SK-N-SH (cell line): ENCODE measurements around the gene TSHZ2. TPM values are rescaled to one million over a fixed set of nuclear protein-coding genes. Genes with fewer than 3 reads are reported as not detected.

Experiments
- CTCF ChIA-PET: fragments of 300-600, 350-600 bp; formaldehyde crosslinking; extraction: SDS; loops from one replicate; lab custom pipeline; 2021; lab: Yijun Ruan, JAX
- POLR2A ChIA-PET: fragments of 350-600 bp; sonication (Branson Sonifier 250); formaldehyde crosslinking; extraction: SDS; loops from one replicate; lab custom pipeline; 2020; ENCODE audit warnings: antibody characterized with exemption, inconsistent platforms; lab: Yijun Ruan, JAX
- DNase-seq: peaks from one replicate; pipeline ENCODE4 v3.0.0; 2012
- H2AFZ ChIP-seq: fragments of 200-600 bp; sonication (generic); 2 replicates; pipeline ENCODE4 v1.8.1; 2016; ENCODE audit warnings: antibody characterized with exemption, mild to moderate bottlenecking, low read depth
- H3F3A ChIP-seq: fragments of 200-600 bp; sonication (generic); replicated peaks from 2 replicates; pipeline ENCODE3; 2016; ENCODE audit warnings: antibody characterized with exemption, mild to moderate bottlenecking; ENCODE audit not compliant: insufficient read depth
- H3K27ac ChIP-seq, 2 experiments: fragments of 200-500 bp in 1 of 2; fragments of 200-600 bp in 1 of 2; sonication (Bioruptor generic) in 1 of 2; sonication (generic), shearing (Covaris generic) in 1 of 2; 2 replicates each; pipeline versions ENCODE4 v1.5.1 to v1.6.1; 2014 to 2016; ENCODE audit warnings: low read depth in 2 of 2, inconsistent platforms in 1 of 2, low read length in 1 of 2, mild to moderate bottlenecking in 1 of 2, mixed read lengths in 1 of 2
- H3K27me3 ChIP-seq: fragments of 200-600 bp; sonication (generic), shearing (Covaris generic); 2 replicates; pipeline ENCODE4 v1.6.1; 2016; ENCODE audit warnings: mixed run types; ENCODE audit not compliant: insufficient read depth
- H3K36me3 ChIP-seq, 2 experiments: fragments of 200-500 bp in 1 of 2; fragments of 200-600 bp in 1 of 2; sonication (Bioruptor generic) in 1 of 2; sonication (generic) in 1 of 2; replicated peaks in 1 of 2; 2 replicates each; pipeline versions ENCODE3 to v1.5.1; 2014 to 2016; ENCODE audit warnings: low read length in 1 of 2, mild to moderate bottlenecking in 1 of 2; ENCODE audit not compliant: insufficient read depth in 2 of 2, control insufficient read depth in 1 of 2
- H3K4me1 ChIP-seq, 2 experiments: fragments of 200-500 bp in 1 of 2; fragments of 200-600 bp in 1 of 2; sonication (Bioruptor generic) in 1 of 2; sonication (generic), shearing (Covaris generic) in 1 of 2; 2 replicates each; pipeline versions ENCODE4 v1.5.1 to v1.6.1; 2014 to 2016; ENCODE audit warnings: low read depth in 1 of 2, low read length in 1 of 2, mixed run types in 1 of 2; ENCODE audit not compliant: insufficient read depth in 2 of 2, control insufficient read depth in 1 of 2
- H3K4me2 ChIP-seq: fragments of 200-600 bp; sonication (generic), shearing (Covaris generic); 2 replicates; pipeline ENCODE4 v1.6.1; 2017; ENCODE audit warnings: mixed run types
- H3K4me3 ChIP-seq, 2 experiments: fragments of 200-500 bp in 1 of 2; fragments of 200-600 bp in 1 of 2; sonication (Bioruptor generic) in 1 of 2; sonication (generic), shearing (Covaris generic) in 1 of 2; 2 replicates each; pipeline versions ENCODE4 v1.5.1 to v1.8.1; 2014 to 2016; ENCODE audit warnings: low read depth in 2 of 2, inconsistent platforms in 1 of 2, low read length in 1 of 2, mild to moderate bottlenecking in 1 of 2, mixed read lengths in 1 of 2, moderate library complexity in 1 of 2
- H3K79me2 ChIP-seq: fragments of 200-600 bp; sonication (generic); 2 replicates; pipeline ENCODE4 v1.8.1; 2017; ENCODE audit warnings: mild to moderate bottlenecking; ENCODE audit not compliant: insufficient read depth
- H3K9ac ChIP-seq: fragments of 200-600 bp; sonication (generic); 2 replicates; pipeline ENCODE4 v1.6.1; 2017; ENCODE audit warnings: mixed run types
- H3K9me2 ChIP-seq: fragments of 200-600 bp; sonication (generic); 2 replicates; pipeline ENCODE4 v1.6.1; 2017; ENCODE audit warnings: mixed run types
- H3K9me3 ChIP-seq: fragments of 200-600 bp; sonication (generic); 2 replicates; pipeline ENCODE4 v1.6.1; 2017; ENCODE audit warnings: mixed run types, mild to moderate bottlenecking, moderate library complexity
- H4K20me1 ChIP-seq: fragments of 200-600 bp; sonication (generic); 2 replicates; pipeline ENCODE4 v1.6.1; 2017; ENCODE audit warnings: mild to moderate bottlenecking, mixed run types; ENCODE audit not compliant: insufficient read depth
- CHD2 ChIP-seq: fragments of 150-350 bp; IDR thresholded peaks from 2 replicates; pipeline ENCODE4 v1.6.1; 2018; ENCODE audit warnings: low read length; ENCODE audit not compliant: partially characterized antibody
- EZH2phosphoT487 ChIP-seq: fragments of 200-600 bp; sonication (generic); IDR thresholded peaks from 2 replicates; pipeline ENCODE4 v1.6.1; 2017; ENCODE audit warnings: low read depth, mixed run types, mild to moderate bottlenecking, antibody characterized with exemption, moderate library complexity, borderline replicate concordance
- FOSL2 ChIP-seq: IDR thresholded peaks from 2 replicates; pipeline ENCODE4 v1.4.0; 2012; ENCODE audit warnings: low read depth, mild to moderate bottlenecking, moderate library complexity, borderline replicate concordance
- FOXM1 ChIP-seq: IDR thresholded peaks from 2 replicates; pipeline ENCODE4 v1.4.0; 2012; ENCODE audit warnings: low read depth, mild to moderate bottlenecking
- GABPA ChIP-seq: IDR thresholded peaks from 2 replicates; pipeline ENCODE4 v1.4.0; 2012; ENCODE audit warnings: low read depth, mild to moderate bottlenecking
- IRF3 ChIP-seq: fragments of 150-350 bp; IDR thresholded peaks from 2 replicates; pipeline ENCODE4 v1.6.1; 2016; ENCODE audit warnings: mild to moderate bottlenecking, low read depth, low read length
- JUND ChIP-seq: IDR thresholded peaks from 2 replicates; pipeline ENCODE4 v1.4.0; 2012
- MXI1 ChIP-seq: IDR thresholded peaks from 2 replicates; pipeline ENCODE4 v1.6.1; 2012; ENCODE audit warnings: mild to moderate bottlenecking, low read depth, low read length, improper control_type of control experiment
- NFIC ChIP-seq: IDR thresholded peaks from 2 replicates; pipeline ENCODE4 v1.4.0; 2012; ENCODE audit warnings: borderline replicate concordance
- POLR2AphosphoS5 ChIP-seq: IDR thresholded peaks from 2 replicates; pipeline ENCODE4 v1.6.1; 2012; ENCODE audit warnings: low read depth, low read length
- RAD21 ChIP-seq: IDR thresholded peaks from 2 replicates; pipeline ENCODE4 v1.6.1; 2012; ENCODE audit warnings: mild to moderate bottlenecking, low read length
- RCOR1 ChIP-seq: fragments of 150-350 bp; IDR thresholded peaks from 2 replicates; pipeline ENCODE4 v1.6.1; 2017; ENCODE audit warnings: antibody characterized with exemption, low read length
- REST ChIP-seq: IDR thresholded peaks from 2 replicates; pipeline ENCODE4 v1.6.1; 2012; ENCODE audit warnings: mild to moderate bottlenecking, low read depth, low read length, moderate library complexity
- RFX5 ChIP-seq: IDR thresholded peaks from 2 replicates; pipeline ENCODE4 v1.6.1; 2012; ENCODE audit warnings: mild to moderate bottlenecking, improper control_type of control experiment, low read length
- TCF12 ChIP-seq: IDR thresholded peaks from 2 replicates; pipeline ENCODE4 v1.4.0; 2012
- USF1 ChIP-seq: IDR thresholded peaks from 2 replicates; pipeline ENCODE4 v1.4.0; 2012; ENCODE audit warnings: low read depth, borderline replicate concordance
- YY1 ChIP-seq: IDR thresholded peaks from 2 replicates; pipeline ENCODE4 v1.4.0; 2012; ENCODE audit warnings: low read depth, mild to moderate bottlenecking
- WGBS: methylation state at CpG from one replicate; pipeline ENCODE4 v1.1.6; 2017; ENCODE audit warnings: low lambda C conversion rate; 5-methylcytosine and 5-hydroxymethylcytosine counted together
- polyA plus RNA-seq, 3 experiments: library from polyadenylated mRNA; depleted of rRNA; stranded (reverse); fragments of >200 nt; gene quantifications; 2 replicates each; pipeline ENCODE4 v1.2.3, GENCODE V29; 2012
- TF ChIP-seq, protein P1 (sequence below): fragments of 150-350 bp; IDR thresholded peaks from 2 replicates; pipeline ENCODE4 v1.6.1; 2017; ENCODE audit warnings: antibody characterized with exemption, low read length, low read depth, borderline replicate concordance
- TF ChIP-seq, protein P2 (sequence below): fragments of 200-600 bp; sonication (generic); IDR thresholded peaks from 2 replicates; pipeline ENCODE4 v1.6.1; 2017; ENCODE audit warnings: antibody characterized with exemption, mild to moderate bottlenecking, moderate library complexity
- TF ChIP-seq, protein P3 (sequence below): IDR thresholded peaks from 2 replicates; pipeline ENCODE4; 2012

Gene TSHZ2
- polyA plus RNA-seq, 1 of the 3 experiments (the other 2 are of a cell fraction): 0.13 TPM

GRCh38 chr20:53127027-53127426, 154.9 kb downstream of the TSHZ2 start:
- 53% methylated on average over 2 of the region's 2 CpGs for WGBS
- H3K36me3 ChIP-seq: no peaks in the 10 kb centered on the region
- H3K27me3 ChIP-seq: no peaks in the 10 kb centered on the region
- no peaks in the 10 kb centered on the region for H4K20me1 ChIP-seq
- no peak for TF ChIP-seq RCOR1
- no peak for TF ChIP-seq TCF12
- no peak for TF ChIP-seq MXI1
- TF ChIP-seq, protein P1, sequence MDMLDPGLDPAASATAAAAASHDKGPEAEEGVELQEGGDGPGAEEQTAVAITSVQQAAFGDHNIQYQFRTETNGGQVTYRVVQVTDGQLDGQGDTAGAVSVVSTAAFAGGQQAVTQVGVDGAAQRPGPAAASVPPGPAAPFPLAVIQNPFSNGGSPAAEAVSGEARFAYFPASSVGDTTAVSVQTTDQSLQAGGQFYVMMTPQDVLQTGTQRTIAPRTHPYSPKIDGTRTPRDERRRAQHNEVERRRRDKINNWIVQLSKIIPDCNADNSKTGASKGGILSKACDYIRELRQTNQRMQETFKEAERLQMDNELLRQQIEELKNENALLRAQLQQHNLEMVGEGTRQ: no peak
- TF ChIP-seq, protein P2, sequence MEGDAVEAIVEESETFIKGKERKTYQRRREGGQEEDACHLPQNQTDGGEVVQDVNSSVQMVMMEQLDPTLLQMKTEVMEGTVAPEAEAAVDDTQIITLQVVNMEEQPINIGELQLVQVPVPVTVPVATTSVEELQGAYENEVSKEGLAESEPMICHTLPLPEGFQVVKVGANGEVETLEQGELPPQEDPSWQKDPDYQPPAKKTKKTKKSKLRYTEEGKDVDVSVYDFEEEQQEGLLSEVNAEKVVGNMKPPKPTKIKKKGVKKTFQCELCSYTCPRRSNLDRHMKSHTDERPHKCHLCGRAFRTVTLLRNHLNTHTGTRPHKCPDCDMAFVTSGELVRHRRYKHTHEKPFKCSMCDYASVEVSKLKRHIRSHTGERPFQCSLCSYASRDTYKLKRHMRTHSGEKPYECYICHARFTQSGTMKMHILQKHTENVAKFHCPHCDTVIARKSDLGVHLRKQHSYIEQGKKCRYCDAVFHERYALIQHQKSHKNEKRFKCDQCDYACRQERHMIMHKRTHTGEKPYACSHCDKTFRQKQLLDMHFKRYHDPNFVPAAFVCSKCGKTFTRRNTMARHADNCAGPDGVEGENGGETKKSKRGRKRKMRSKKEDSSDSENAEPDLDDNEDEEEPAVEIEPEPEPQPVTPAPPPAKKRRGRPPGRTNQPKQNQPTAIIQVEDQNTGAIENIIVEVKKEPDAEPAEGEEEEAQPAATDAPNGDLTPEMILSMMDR: no peak
- TF ChIP-seq, protein P3, sequence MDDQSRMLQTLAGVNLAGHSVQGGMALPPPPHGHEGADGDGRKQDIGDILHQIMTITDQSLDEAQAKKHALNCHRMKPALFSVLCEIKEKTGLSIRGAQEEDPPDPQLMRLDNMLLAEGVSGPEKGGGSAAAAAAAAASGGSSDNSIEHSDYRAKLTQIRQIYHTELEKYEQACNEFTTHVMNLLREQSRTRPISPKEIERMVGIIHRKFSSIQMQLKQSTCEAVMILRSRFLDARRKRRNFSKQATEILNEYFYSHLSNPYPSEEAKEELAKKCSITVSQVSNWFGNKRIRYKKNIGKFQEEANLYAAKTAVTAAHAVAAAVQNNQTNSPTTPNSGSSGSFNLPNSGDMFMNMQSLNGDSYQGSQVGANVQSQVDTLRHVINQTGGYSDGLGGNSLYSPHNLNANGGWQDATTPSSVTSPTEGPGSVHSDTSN: no peak
- TF ChIP-seq NFIC: no peak
- TF ChIP-seq USF1: no peak
- TF ChIP-seq IRF3: no peak
- TF ChIP-seq EZH2phosphoT487: no peak
- no peak for TF ChIP-seq RFX5
- TF ChIP-seq GABPA: no peak
- TF ChIP-seq POLR2AphosphoS5: no peak
- no peak for TF ChIP-seq RAD21
- no peak for TF ChIP-seq FOXM1
- no peak for TF ChIP-seq FOSL2
- no peak for TF ChIP-seq YY1
- no peak for TF ChIP-seq JUND
- no peak for TF ChIP-seq CHD2
- TF ChIP-seq REST: no peak
- TF ChIP-seq, all 33 proteins: peak for 0
- ChIA-PET POLR2A (no interaction called here), CTCF (interaction anchor here (0.6 to 1.1 kb wide), 3 partner anchors 11 to 870 kb away, joined by 3 read pairs; no protein-coding TSS in a partner anchor)
- H3K79me2 ChIP-seq: no peaks in the 10 kb centered on the region
- no peak overlapping the region for H3K4me2 ChIP-seq
- no peaks in the 10 kb centered on the region for H3K9me3 ChIP-seq
- no peaks in the 10 kb centered on the region for H3F3A ChIP-seq
- no peak overlapping the region for H3K4me3 ChIP-seq
- no peak overlapping the region for H3K9ac ChIP-seq
- H3K27ac ChIP-seq: no peak overlapping the region
- no peaks in the 10 kb centered on the region for H3K9me2 ChIP-seq
- H3K4me1 ChIP-seq: 0 out of 4 replicates have a peak, but pooled peaks cover 0 to 5% of the 10 kb centered on the region in 2 experiments
- no peak for DNase-seq
- H2AFZ ChIP-seq: no peak overlapping the region
